SH-SY5Y (cell line): ENCODE measurements around the gene TAS2R7.

Experiments used
- GATA2 ChIP-seq: IDR thresholded peaks from 2 replicates; pipeline ENCODE4 v1.6.1; 2011; ENCODE audit warnings: mild to moderate bottlenecking, low read depth, low read length
- GATA3 ChIP-seq: IDR thresholded peaks from 2 replicates; pipeline ENCODE4 v1.6.1; 2011; ENCODE audit warnings: low read depth, mild to moderate bottlenecking, low read length, moderate library complexity

GRCh38 chr12:10801741-10802140 is 686 bp downstream of the TAS2R7 start:
- TF ChIP-seq GATA2 = no peak
- no peak for TF ChIP-seq GATA3
